GM10248 (cell line): ENCODE results near the gene CCL25.
"Not testable (repeated sequence)": the region's sequence is repeated elsewhere in the genome, so short reads cannot be mapped to it uniquely, and the experiment has no call there.

Experiments
- CTCF ChIA-PET: fragments of 300-600 bp; sonication (Branson Sonifier 250); formaldehyde crosslinking; extraction: SDS; loops from one replicate; lab custom pipeline; 2021; ENCODE audit warnings: antibody characterized with exemption; lab: Yijun Ruan, JAX
- POLR2A ChIA-PET: fragments of 350-650 bp; sonication (Branson Sonifier 250); formaldehyde crosslinking; extraction: SDS; loops from one replicate; lab custom pipeline; 2020; ENCODE audit warnings: antibody characterized with exemption; lab: Yijun Ruan, JAX
- DNase-seq: peaks from one replicate; pipeline ENCODE4 v3.0.0; 2012; ENCODE audit errors: extremely low spot score
- TF ChIP-seq, protein P1 (sequence below): IDR thresholded peaks from 2 replicates; pipeline ENCODE4 v1.5.1; 2012; ENCODE audit warnings: mild to moderate bottlenecking, low read depth; ENCODE audit errors: extremely low read depth, missing control alignments, control extremely low read depth

Gene CCL25

DNA sequence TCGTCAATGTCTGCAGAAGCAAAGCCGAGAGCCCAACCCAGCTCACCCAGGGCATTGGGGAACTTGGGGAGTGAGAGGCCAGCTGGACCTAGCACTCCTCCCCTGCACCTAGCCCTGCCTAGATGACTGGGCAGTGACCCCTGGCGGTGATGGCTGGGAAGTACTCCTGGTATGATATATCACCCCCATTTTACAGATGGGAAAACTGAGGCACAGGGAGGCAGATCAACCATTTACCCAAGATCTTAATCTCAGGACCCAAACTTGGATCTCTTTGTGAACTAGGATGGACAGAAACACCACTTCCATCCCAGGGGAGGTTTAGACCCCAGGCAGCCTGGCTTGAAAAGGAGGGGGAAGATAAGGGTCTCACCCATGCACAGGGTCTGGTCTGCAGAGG is 43.5 kb downstream of the CCL25 start:
- no peak for DNase-seq
- CTCF ChIA-PET: interaction anchor here (1.2 kb wide), 1 partner anchor 41 kb away, joined by 3 read pairs; no protein-coding TSS in a partner anchor
- TF ChIP-seq, protein P1, sequence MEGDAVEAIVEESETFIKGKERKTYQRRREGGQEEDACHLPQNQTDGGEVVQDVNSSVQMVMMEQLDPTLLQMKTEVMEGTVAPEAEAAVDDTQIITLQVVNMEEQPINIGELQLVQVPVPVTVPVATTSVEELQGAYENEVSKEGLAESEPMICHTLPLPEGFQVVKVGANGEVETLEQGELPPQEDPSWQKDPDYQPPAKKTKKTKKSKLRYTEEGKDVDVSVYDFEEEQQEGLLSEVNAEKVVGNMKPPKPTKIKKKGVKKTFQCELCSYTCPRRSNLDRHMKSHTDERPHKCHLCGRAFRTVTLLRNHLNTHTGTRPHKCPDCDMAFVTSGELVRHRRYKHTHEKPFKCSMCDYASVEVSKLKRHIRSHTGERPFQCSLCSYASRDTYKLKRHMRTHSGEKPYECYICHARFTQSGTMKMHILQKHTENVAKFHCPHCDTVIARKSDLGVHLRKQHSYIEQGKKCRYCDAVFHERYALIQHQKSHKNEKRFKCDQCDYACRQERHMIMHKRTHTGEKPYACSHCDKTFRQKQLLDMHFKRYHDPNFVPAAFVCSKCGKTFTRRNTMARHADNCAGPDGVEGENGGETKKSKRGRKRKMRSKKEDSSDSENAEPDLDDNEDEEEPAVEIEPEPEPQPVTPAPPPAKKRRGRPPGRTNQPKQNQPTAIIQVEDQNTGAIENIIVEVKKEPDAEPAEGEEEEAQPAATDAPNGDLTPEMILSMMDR: no peak
- POLR2A ChIA-PET: no interaction called here

DNA sequence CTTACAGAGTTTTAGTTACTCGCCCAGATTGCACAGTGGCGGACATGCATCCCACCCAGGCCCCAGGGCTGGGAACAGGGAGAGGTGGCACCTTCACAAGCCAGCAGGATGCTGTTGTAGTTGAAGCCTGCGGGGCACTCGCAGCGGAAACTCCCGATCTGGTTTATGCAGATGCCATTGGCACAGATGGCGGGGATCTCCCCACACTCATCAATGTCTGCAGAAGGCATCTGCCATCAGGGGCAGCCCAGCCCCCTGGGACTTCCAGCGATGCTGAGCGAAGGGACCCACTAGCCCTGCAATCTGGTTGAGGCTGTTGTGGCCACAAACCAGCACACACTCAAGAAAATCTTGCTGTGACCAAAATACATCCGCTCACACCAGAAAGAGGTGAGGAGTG is 44.6 kb downstream of the CCL25 start:
- TF ChIP-seq, protein P1: no peak
- POLR2A ChIA-PET: no interaction called here

DNA sequence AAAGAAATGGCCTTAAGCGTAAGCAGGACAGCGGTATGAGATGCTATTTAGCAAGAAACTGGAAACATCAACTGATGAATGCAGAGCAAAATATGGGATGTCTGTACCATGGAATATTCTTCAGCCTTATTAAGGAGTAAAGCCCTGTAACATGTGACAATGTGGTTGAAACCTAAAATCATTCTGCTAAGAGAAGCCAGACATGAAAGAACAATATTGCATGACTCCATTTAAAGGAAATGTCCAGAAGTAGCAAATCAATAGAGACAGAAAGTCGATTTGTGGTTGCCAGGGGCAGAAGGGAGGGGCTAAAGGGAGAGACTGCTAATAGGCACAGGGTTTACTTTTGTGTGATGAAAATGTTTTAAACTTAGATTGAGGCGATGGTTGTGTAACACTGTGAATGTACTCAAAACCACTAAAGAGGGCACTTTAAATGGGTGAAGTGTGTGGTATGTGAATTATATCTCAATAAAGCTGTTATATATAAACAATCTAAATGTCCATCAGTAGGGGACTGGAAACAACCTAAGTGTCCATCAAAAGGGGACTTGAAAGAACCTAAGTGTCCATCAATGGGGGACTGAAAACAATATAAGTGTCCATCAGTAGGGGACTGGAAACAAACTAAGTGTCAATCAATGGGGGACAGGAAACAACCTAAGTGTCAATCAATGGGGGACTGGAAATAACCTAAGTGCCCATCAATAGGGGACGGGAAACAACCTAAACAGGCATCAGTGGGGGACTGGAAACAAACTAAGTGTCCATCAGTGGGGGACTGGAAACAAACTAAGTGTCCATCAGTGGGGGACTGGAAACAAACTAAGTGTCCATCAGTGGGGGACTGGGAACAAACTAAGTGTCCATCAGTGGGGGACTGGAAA is 45.4 kb downstream of the CCL25 start:
- ChIA-PET CTCF (no interaction called here), POLR2A (no interaction called here)
- DNase-seq: no peak
- TF ChIP-seq, protein P1: no peak

More for the DNA sequence above, 44.6 kb downstream of the CCL25 start:
- CTCF ChIA-PET: interaction anchor here (1.2 kb wide), 1 partner anchor 42 kb away, joined by 3 read pairs; no protein-coding TSS in a partner anchor
- no peak for DNase-seq

GRCh38 chr19:8101311-8101710 is 48.8 kb downstream of the CCL25 start:
- TF ChIP-seq, protein P1: no peak
- ChIA-PET CTCF (interaction anchor here (1.5 kb wide), 1 partner anchor 11 kb away, joined by 4 read pairs; no protein-coding TSS in a partner anchor), POLR2A (no interaction called here)
- DNase-seq: no peak

DNA sequence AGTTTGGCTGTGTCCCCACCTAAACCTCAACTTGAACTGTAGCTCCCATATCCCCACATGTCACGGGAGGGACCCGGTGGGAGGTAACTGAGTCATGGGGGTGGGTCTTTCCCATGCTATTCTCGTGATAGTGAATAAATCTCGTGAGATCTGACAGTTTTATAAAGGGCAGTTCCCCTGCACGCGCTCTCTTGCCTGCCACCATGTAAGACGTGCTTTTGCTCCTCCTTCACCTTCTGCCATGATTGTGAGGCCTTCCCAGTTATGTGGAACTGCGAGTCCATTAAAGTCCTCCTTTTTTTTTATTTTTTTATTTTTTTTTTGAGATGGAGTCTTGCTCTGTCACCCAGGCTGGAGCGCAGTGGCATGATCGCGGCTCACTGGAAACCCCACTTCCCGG is 49.4 kb downstream of the CCL25 start:
- POLR2A ChIA-PET, DNase-seq: not testable (repeated sequence)
- CTCF ChIA-PET: interaction anchor here (1.5 kb wide), 1 partner anchor 10 kb away, joined by 4 read pairs; no protein-coding TSS in a partner anchor

DNA sequence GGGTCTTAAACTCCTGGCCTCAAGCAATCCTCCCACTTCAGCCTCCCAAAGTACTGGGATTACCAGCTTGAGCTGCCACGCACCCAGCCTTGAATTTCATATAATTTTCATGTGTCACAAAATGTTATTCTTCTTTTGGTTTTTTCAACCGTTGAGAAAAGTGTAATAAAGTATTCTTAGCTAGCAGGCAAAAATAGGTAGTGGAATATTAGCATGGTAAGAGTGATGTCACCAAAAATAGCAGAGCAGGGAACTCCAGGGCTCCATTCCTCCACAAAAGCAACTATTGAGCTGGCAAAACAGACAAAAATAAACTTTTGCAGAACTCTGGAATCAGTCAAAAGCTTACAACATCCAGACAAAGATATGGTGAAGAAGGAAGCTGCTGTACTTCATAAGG is 52.9 kb downstream of the CCL25 start:
- CTCF ChIA-PET: no interaction called here
- POLR2A ChIA-PET: interaction anchor here (0.7 kb wide), 1 partner anchor 75 kb away, joined by 3 read pairs; no protein-coding TSS in a partner anchor
- DNase-seq: no peak
- TF ChIP-seq, protein P1: no peak

DNA sequence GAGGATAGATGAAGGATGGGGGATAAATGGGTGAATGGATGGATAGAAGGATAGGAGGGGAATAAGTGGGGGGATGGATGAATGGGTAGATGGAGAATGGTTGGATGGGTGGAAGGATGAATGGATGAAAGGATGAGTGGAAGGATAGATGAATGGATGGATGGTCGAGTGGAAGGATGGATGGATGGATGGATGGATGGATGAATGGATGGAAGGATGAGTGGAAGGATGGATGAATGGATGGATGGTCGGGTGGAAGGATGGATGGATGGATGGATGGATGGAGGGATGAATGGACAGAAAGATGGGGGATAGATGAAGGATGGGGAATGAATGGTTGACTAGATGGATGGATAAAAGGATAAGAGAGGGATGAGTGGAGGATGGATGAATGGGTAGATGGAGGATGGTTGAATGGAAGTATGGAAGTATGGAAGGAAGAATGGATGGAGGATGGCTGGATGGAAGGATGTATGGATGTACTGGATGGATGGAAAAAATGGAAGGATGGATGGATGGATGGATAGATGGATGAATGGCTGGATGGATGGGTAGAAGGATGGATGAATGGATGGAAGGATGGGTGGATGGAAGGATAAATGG is 54.8 kb downstream of the CCL25 start:
- ChIA-PET POLR2A (no interaction called here), CTCF (no interaction called here)
- no peak for DNase-seq
- TF ChIP-seq, protein P1: no peak
